ENCODE data around the gene MAGI1.

- no peak for TF ChIP-seq POLR2A (IDR thresholded peaks at IDR 0.05; ENCODE audit: low read depth, low read length)
- no peak for TF ChIP-seq POLR2AphosphoS5 (IDR thresholded peaks at IDR 0.05; ENCODE audit: low read depth, low read length)
Observed at GRCh38 chr3:65561617-65562016, 477.1 kb downstream of the MAGI1 start.

Data from GM12892 (cell line).